Breast epithelium (tissue), 4 donors: ENCODE results near the gene TMCC3. TPM values are rescaled to one million over a fixed set of nuclear protein-coding genes. Genes with fewer than 3 reads are reported as not detected.

Experiments used
- DNase-seq, 2 donors: peaks; one replicate each; pipeline ENCODE4 v3.0.0-alpha.2; 2019; ENCODE audit warnings: low spot score in 2 of 2
- H3K27ac ChIP-seq, 2 donors: fragments of 200-600 bp; sonication (generic) in 1 of 2; one replicate each; pipeline ENCODE4 v1.5.1; 2016 to 2019; ENCODE audit warnings: mild to moderate bottlenecking in 1 of 2
- H3K27me3 ChIP-seq, 2 donors: fragments of 200-600 bp; sonication (generic) in 1 of 2; one replicate each; pipeline versions ENCODE4 v1.5.1 to v1.6.0; 2017 to 2019; ENCODE audit warnings: control low read depth in 1 of 2, mild to moderate bottlenecking in 1 of 2
- H3K36me3 ChIP-seq: fragments of 200-600 bp; one replicate; pipeline ENCODE4 v1.5.1; 2019
- H3K4me1 ChIP-seq, 2 donors: fragments of 200-600 bp; sonication (generic); one replicate each; pipeline ENCODE4 v1.5.1; 2016 to 2019; ENCODE audit warnings: control low read depth in 1 of 2
- H3K4me3 ChIP-seq, 3 donors: fragments of 200-600 bp; sonication (generic); 1 replicate in 2 of 3; 2 replicates in 1 of 3; pipeline ENCODE4 v1.5.1; 2016 to 2019; ENCODE audit warnings: mild to moderate bottlenecking in 3 of 3, moderate library complexity in 2 of 3
- H3K9me3 ChIP-seq, 2 donors: fragments of 200-600 bp; sonication (generic) in 1 of 2; one replicate each; pipeline ENCODE4 v1.5.1; 2016 to 2019; ENCODE audit warnings: control low read depth in 1 of 2
- CTCF ChIP-seq, 3 donors: fragments of 450-650 bp; IDR thresholded peaks; one replicate each; pipeline ENCODE4 v1.5.1; 2016 to 2017; ENCODE audit warnings: antibody characterized with exemption in 3 of 3, mild to moderate bottlenecking in 3 of 3, moderate library complexity in 3 of 3
- POLR2A ChIP-seq: fragments of 450-650 bp; IDR thresholded peaks from one replicate; pipeline ENCODE4 v1.6.1; 2016; ENCODE audit warnings: antibody characterized with exemption, mild to moderate bottlenecking, moderate library complexity
- POLR2AphosphoS5 ChIP-seq, 3 donors: sonication (generic); formaldehyde crosslinking; IDR thresholded peaks; one replicate each; pipeline ENCODE4 v1.6.1; 2017; ENCODE audit warnings: antibody characterized with exemption in 3 of 3
- intact Hi-C: fragments of 100-400 bp; cut with DNase I; formaldehyde crosslinking; loops from one replicate; pipeline ENCODE4 v1.15.1; 2023; ENCODE audit warnings: low total_unique reads
- total RNA-seq, 3 donors: library from RNA; depleted of rRNA; stranded (reverse); fragments of >200 nt; gene quantifications; one replicate each; pipeline ENCODE4 v1.1.0, GENCODE V29; 2016

Gene TMCC3
- total RNA-seq, 3 donors from 2014 or later = 8.3 to 17.0 (median 8.9) TPM

- Histone ChIP-seq H3K9me3 (no peaks in the 10 kb centered on the region), H3K27me3 (no peaks in the 10 kb centered on the region), H3K27ac (no peak overlapping the region), H3K36me3 (no peaks in the 10 kb centered on the region), H3K4me3 (no peak overlapping the region), H3K4me1 (no peaks in the 10 kb centered on the region)
- DNase-seq = no peak
- no peak for TF ChIP-seq POLR2AphosphoS5 (IDR thresholded peaks at IDR 0.05)
- TF ChIP-seq CTCF (IDR thresholded peaks at IDR 0.05) = no peak
- TF ChIP-seq POLR2A = no peak
- intact Hi-C loops = no loop called here
These were observed 114.1 kb downstream of the TMCC3 start for GRCh38 chr12:94536040-94536965.

- H3K36me3 ChIP-seq = no peaks in the 10 kb centered on the region
- H3K4me1 ChIP-seq = no peaks in the 10 kb centered on the region
- TF ChIP-seq POLR2AphosphoS5 (IDR thresholded peaks at IDR 0.05) (no peak), CTCF (IDR thresholded peaks at IDR 0.05) (no peak), POLR2A (no peak)
- H3K9me3 ChIP-seq = no peaks in the 10 kb centered on the region
- intact Hi-C loops = no loop called here
- no peak overlapping the region for H3K27ac ChIP-seq
- H3K27me3 ChIP-seq = no peaks in the 10 kb centered on the region
- H3K4me3 ChIP-seq = no peak overlapping the region
- no peak for DNase-seq
These were observed 114.8 kb downstream of the TMCC3 start for GRCh38 chr12:94535510-94535921.

- no peaks in the 10 kb centered on the region for H3K4me1 ChIP-seq
- H3K9me3 ChIP-seq = no peaks in the 10 kb centered on the region
- H3K27ac ChIP-seq = no peak overlapping the region
- TF ChIP-seq POLR2AphosphoS5 (IDR thresholded peaks at IDR 0.05) = no peak
- no peak for TF ChIP-seq CTCF (IDR thresholded peaks at IDR 0.05)
- TF ChIP-seq POLR2A = no peak
- no peaks in the 10 kb centered on the region for H3K36me3 ChIP-seq
- no peak for DNase-seq
- intact Hi-C loops = loop anchor here (5.0 kb wide), 1 partner anchor 403 kb away; no protein-coding TSS in a partner anchor
- no peaks in the 10 kb centered on the region for H3K27me3 ChIP-seq
- H3K4me3 ChIP-seq = no peak overlapping the region
These were observed 115.4 kb downstream of the TMCC3 start for GRCh38 chr12:94534774-94535509.

- Histone ChIP-seq H3K27me3 (no peaks in the 10 kb centered on the region), H3K4me1 (no peaks in the 10 kb centered on the region), H3K4me3 (no peak overlapping the region), H3K36me3 (no peaks in the 10 kb centered on the region), H3K27ac (no peak overlapping the region), H3K9me3 (no peaks in the 10 kb centered on the region)
- TF ChIP-seq POLR2AphosphoS5 (IDR thresholded peaks at IDR 0.05) = no peak
- no peak for DNase-seq
- intact Hi-C loops = loop anchor here (5.0 kb wide), 1 partner anchor 402 kb away; no protein-coding TSS in a partner anchor
These were observed 116.1 kb downstream of the TMCC3 start for GRCh38 chr12:94534278-94534677.

GRCh38 chr12:94532490-94533422 lies 117.6 kb downstream of the TMCC3 start:
- Histone ChIP-seq H3K9me3 (no peaks in the 10 kb centered on the region), H3K27me3 (no peaks in the 10 kb centered on the region), H3K4me3 (no peak overlapping the region), H3K4me1 (no peaks in the 10 kb centered on the region), H3K36me3 (no peaks in the 10 kb centered on the region), H3K27ac (peak overlapping the region in 1 of 2 donors; percentile 20)
- intact Hi-C loops = loop anchor here (5.0 kb wide), 1 partner anchor 400 kb away; no protein-coding TSS in a partner anchor
- peak in 1 of 2 donors; percentile 31 for DNase-seq
- TF ChIP-seq POLR2AphosphoS5 (IDR thresholded peaks at IDR 0.05) (no peak), POLR2A (no peak), CTCF (IDR thresholded peaks at IDR 0.05) (peak; percentile 40 to 81 (median 67))
